ENCODE measurements around the gene KLHDC4. TPM values are rescaled to one million over a fixed set of nuclear protein-coding genes. Genes with fewer than 3 reads are reported as not detected.

The KLHDC4 gene
- total RNA-seq, 1 experiment from 2014 or later, result 76.2 TPM

DNA sequence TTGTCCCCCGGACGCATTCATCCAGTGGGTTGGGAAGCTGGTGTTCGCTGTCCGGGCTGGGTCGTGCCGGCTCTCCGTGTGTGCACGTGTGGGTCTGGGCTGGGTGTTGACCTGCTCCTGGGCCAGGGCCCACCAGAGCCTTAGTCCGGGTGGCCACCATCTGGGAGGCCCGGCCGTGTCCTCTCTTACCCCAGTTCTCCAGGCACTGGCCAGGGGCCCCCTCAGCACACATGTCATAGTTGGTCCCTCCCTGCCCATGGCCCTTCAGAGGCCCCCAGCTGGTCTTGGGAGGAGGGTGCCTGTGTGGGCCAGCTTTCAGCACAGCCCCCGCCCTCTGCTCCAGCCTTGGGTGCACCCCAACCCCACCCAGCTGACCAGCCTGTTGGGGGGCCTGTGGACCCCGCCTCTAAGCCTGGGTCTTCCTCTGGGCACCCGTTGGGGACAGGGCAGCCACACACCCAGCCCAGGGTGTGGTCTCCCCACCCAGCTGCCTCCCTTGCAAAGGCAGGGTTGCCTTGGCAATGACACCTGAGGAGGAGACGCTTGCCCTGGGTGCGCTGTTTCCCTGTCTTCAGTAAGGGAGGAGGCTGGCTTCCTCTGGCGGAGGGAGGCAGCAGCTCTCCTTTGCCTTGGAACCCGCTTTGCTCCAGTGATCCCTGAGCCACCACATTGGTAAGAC is 86.1 kb downstream of the KLHDC4 start:
- Histone ChIP-seq H4K8ac (replicated peaks; ENCODE audit: insufficient read length, low read depth, low read length) (no peak overlapping the region), H3K79me1 (ENCODE audit: insufficient read depth, low read depth, low read length, poor library complexity, severe bottlenecking) (no peaks in the 10 kb centered on the region), H3T11ph (ENCODE audit: low read length) (no peak overlapping the region), H2AK5ac (ENCODE audit: insufficient read length, low read length) (no peak overlapping the region), H3K18ac (ENCODE audit: insufficient read length, low read depth, low read length) (no peak overlapping the region), H3K14ac (ENCODE audit: insufficient read depth, low read length) (no peak overlapping the region), H3K4ac (ENCODE audit: low read depth, low read length) (no peak overlapping the region), H2BK12ac (ENCODE audit: insufficient read length, low read depth, low read length) (no peak overlapping the region), H2AFZ (ENCODE audit: low read length) (no peak overlapping the region), H2BK120ac (ENCODE audit: low read depth, low read length, poor library complexity, severe bottlenecking) (no peak overlapping the region), H3K4me1 (ENCODE audit: insufficient read depth, low read length) (no peaks in the 10 kb centered on the region), H2BK20ac (ENCODE audit: low read depth, low read length, poor library complexity, severe bottlenecking) (no peak overlapping the region), H3K9ac (ENCODE audit: extremely low read depth, insufficient read length, low read length) (no peak overlapping the region), H4K5ac (ENCODE audit: insufficient read length, low read depth, low read length) (no peak overlapping the region), H3K23me2 (ENCODE audit: insufficient read length, low read depth, low read length, poor library complexity, severe bottlenecking) (peaks cover 4% of the 10 kb centered on the region), H3K27me3 (ENCODE audit: insufficient read depth, low read length) (no peaks in the 10 kb centered on the region), H4K91ac (ENCODE audit: insufficient read length, low read depth, low read length) (no peak overlapping the region), H2BK5ac (ENCODE audit: insufficient read length, low read length) (no peak overlapping the region), H3K9me3 (ENCODE audit: control insufficient read depth, low read depth, low read length) (no peaks in the 10 kb centered on the region), H4K20me1 (ENCODE audit: control insufficient read depth, insufficient read depth, insufficient read length) (no peaks in the 10 kb centered on the region), H2BK15ac (ENCODE audit: low read depth, low read length) (no peak overlapping the region), H3K79me2 (ENCODE audit: insufficient read depth, low read length) (no peaks in the 10 kb centered on the region), H3K27ac (ENCODE audit: insufficient read length, low read depth, low read length) (no peak overlapping the region), H3K23ac (ENCODE audit: insufficient read length, low read depth, low read length) (no peak overlapping the region), H3K4me2 (ENCODE audit: insufficient read depth, insufficient read length, low read length) (no peak overlapping the region), H3K56ac (ENCODE audit: insufficient read length, low read depth, low read length) (no peak overlapping the region)
- TF ChIP-seq, protein P1, sequence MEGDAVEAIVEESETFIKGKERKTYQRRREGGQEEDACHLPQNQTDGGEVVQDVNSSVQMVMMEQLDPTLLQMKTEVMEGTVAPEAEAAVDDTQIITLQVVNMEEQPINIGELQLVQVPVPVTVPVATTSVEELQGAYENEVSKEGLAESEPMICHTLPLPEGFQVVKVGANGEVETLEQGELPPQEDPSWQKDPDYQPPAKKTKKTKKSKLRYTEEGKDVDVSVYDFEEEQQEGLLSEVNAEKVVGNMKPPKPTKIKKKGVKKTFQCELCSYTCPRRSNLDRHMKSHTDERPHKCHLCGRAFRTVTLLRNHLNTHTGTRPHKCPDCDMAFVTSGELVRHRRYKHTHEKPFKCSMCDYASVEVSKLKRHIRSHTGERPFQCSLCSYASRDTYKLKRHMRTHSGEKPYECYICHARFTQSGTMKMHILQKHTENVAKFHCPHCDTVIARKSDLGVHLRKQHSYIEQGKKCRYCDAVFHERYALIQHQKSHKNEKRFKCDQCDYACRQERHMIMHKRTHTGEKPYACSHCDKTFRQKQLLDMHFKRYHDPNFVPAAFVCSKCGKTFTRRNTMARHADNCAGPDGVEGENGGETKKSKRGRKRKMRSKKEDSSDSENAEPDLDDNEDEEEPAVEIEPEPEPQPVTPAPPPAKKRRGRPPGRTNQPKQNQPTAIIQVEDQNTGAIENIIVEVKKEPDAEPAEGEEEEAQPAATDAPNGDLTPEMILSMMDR (conservative IDR thresholded peaks at IDR 0.05), result no peak
- no peak for DNase-seq
- no CpG with 5 or more reads among the region's 18 CpGs for WGBS (ENCODE audit: extremely low coverage, insufficient read length, low lambda C conversion rate)
- H3K27ac Mint-ChIP-seq, result no peak overlapping the region; a peak in 1 of 7 replicates
- peaks cover 3 to 18% of the 10 kb centered on the region in 2 experiments for H3K4me1 Mint-ChIP-seq
- H3K36me3 Mint-ChIP-seq (ENCODE audit: insufficient read depth in 1 of 3, low read depth in 3 of 3), result peaks cover 0 to 4% (median 0%) of the 10 kb centered on the region in 3 experiments; a peak in 1 of 7 replicates
- no peaks in the 10 kb centered on the region for H3K9me3 Mint-ChIP-seq
- peaks cover 3% of the 10 kb centered on the region for H3K27me3 Mint-ChIP-seq (ENCODE audit: low read depth)
- H3K4me3 Mint-ChIP-seq, result no peak overlapping the region; a peak in 1 of 5 replicates

Measured in H9 (cell line).